GM19395 (cell line): Measurements from ENCODE around the gene FECH.

Source experiments
- ATAC-seq: cut with Tn5 transposase; IDR thresholded peaks from one replicate; pipeline ENCODE4 v1.9.1; 2021; ENCODE audit warnings: mild to moderate bottlenecking, moderate library complexity; ENCODE audit not compliant: unreplicated experiment

FECH gene

GRCh38 chr18:57581301-57581934 lies 5.1 kb downstream of the FECH start:
- peak; percentile 93 for ATAC-seq

GRCh38 chr18:57579934-57580333 lies 6.6 kb downstream of the FECH start:
- ATAC-seq, result no peak

- ATAC-seq, result no peak
These were observed 10.2 kb downstream of the FECH start for GRCh38 chr18:57576316-57576715.

- no peak for ATAC-seq
These were observed 11.0 kb downstream of the FECH start for GRCh38 chr18:57575542-57575941.

- ATAC-seq, result no peak
These were observed 11.6 kb downstream of the FECH start for GRCh38 chr18:57574866-57575265.

- ATAC-seq, result no peak
These were observed 16.3 kb downstream of the FECH start for GRCh38 chr18:57570162-57570561.

- no peak for ATAC-seq
These were observed 17.4 kb downstream of the FECH start for GRCh38 chr18:57569133-57569532.

GRCh38 chr18:57561728-57562423 lies 24.6 kb downstream of the FECH start:
- ATAC-seq, result peak; percentile 71

GRCh38 chr18:57561261-57561660 lies 25.2 kb downstream of the FECH start:
- no peak for ATAC-seq

GRCh38 chr18:57559314-57559713 lies 27.2 kb downstream of the FECH start:
- ATAC-seq, result no peak

- no peak for ATAC-seq
These were observed 31.4 kb downstream of the FECH start for GRCh38 chr18:57555134-57555533.

- no peak for ATAC-seq
These were observed 36.0 kb downstream of the FECH start for GRCh38 chr18:57550510-57550909.

GRCh38 chr18:57547260-57547659 lies 39.2 kb downstream of the FECH start:
- no peak for ATAC-seq

- ATAC-seq, result peak; percentile 89
These were observed 41.4 kb downstream of the FECH start for GRCh38 chr18:57544936-57545660.

GRCh38 chr18:57543560-57543959 lies 42.9 kb downstream of the FECH start:
- ATAC-seq, result no peak

- no peak for ATAC-seq
These were observed 43.6 kb downstream of the FECH start for GRCh38 chr18:57542812-57543427.

- no peak for ATAC-seq
These were observed 44.4 kb downstream of the FECH start for GRCh38 chr18:57542126-57542525.

GRCh38 chr18:57539702-57540101 lies 46.8 kb downstream of the FECH start:
- no peak for ATAC-seq

- ATAC-seq, result no peak
These were observed 47.9 kb downstream of the FECH start for GRCh38 chr18:57538614-57539013.

GRCh38 chr18:57534511-57534909 lies 52.0 kb downstream of the FECH start:
- no peak for ATAC-seq

GRCh38 chr18:57533868-57534510 lies 52.5 kb downstream of the FECH start:
- ATAC-seq, result no peak
